GM12873 (cell line): ENCODE measurements around the gene WNT2B.

ENCODE experiments used
- TF ChIP-seq, protein P1 (sequence below): IDR thresholded peaks from 2 replicates; pipeline ENCODE4 v1.5.1; 2012; ENCODE audit warnings: low read depth, mild to moderate bottlenecking, moderate library complexity, low read length, control low read depth; ENCODE audit not compliant: insufficient read depth; ENCODE audit errors: missing control alignments

Gene WNT2B

DNA sequence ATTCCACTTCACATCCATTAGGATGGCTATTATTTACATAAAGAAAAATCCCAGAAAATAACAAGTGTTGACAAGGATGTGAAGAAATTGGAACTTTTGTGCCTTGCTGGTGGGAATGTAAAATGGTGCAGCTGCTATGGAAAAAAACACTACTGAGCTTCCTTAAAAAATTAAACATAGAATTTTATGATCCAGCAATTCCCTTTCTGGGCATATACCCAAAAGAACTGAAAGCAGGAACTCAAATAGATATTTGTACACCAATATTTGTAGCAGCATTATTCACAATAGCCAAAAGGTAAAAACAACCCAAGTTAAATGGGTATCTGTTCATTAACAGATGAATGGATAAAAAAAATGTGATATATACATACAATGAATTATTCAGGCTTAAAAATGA is 45.6 kb downstream of the WNT2B start:
- TF ChIP-seq, protein P1, sequence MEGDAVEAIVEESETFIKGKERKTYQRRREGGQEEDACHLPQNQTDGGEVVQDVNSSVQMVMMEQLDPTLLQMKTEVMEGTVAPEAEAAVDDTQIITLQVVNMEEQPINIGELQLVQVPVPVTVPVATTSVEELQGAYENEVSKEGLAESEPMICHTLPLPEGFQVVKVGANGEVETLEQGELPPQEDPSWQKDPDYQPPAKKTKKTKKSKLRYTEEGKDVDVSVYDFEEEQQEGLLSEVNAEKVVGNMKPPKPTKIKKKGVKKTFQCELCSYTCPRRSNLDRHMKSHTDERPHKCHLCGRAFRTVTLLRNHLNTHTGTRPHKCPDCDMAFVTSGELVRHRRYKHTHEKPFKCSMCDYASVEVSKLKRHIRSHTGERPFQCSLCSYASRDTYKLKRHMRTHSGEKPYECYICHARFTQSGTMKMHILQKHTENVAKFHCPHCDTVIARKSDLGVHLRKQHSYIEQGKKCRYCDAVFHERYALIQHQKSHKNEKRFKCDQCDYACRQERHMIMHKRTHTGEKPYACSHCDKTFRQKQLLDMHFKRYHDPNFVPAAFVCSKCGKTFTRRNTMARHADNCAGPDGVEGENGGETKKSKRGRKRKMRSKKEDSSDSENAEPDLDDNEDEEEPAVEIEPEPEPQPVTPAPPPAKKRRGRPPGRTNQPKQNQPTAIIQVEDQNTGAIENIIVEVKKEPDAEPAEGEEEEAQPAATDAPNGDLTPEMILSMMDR: no peak

GRCh38 chr1:112557385-112557784 is 48.6 kb downstream of the WNT2B start:
- TF ChIP-seq, protein P1: no peak

GRCh38 chr1:112558634-112559033 is 49.9 kb downstream of the WNT2B start:
- TF ChIP-seq, protein P1: no peak

GRCh38 chr1:112563341-112563740 is 54.6 kb downstream of the WNT2B start:
- TF ChIP-seq, protein P1: no peak

GRCh38 chr1:112564081-112564480 is 55.3 kb downstream of the WNT2B start:
- TF ChIP-seq, protein P1: no peak

- TF ChIP-seq, protein P1: no peak
Observed at GRCh38 chr1:112565800-112566199, 57.0 kb downstream of the WNT2B start.

- TF ChIP-seq, protein P1: no peak
Observed at GRCh38 chr1:112575154-112575804, 66.5 kb downstream of the WNT2B start.
